GM21529 (cell line): Measurements from ENCODE around the gene ASH1L.

Experiments used
- ATAC-seq: cut with Tn5 transposase; IDR thresholded peaks from one replicate; pipeline ENCODE4 v1.9.1; 2021; ENCODE audit not compliant: unreplicated experiment

ASH1L gene

DNA sequence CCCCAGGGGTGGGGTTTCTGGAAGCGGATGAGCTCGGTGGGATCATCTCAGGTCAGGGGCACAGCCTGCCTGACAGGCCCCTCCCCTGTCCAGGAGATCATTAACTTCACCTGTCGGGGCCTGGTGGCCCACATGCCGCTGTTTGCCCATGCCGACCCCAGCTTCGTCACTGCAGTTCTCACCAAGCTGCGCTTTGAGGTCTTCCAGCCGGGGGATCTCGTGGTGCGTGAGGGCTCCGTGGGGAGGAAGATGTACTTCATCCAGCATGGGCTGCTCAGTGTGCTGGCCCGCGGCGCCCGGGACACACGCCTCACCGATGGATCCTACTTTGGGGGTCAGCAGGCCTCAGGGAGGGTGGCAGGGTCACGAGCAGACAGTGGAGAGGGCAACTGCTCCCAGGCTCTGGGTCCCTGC, 277.0 kb downstream of the ASH1L start:
- ATAC-seq: no peak
